Right lobe of liver (tissue), 4 donors: ENCODE results near the gene CLEC2L.

Source experiments
- POLR2A ChIP-seq: fragments of 450-650 bp; IDR thresholded peaks from one replicate; pipeline ENCODE4 v1.6.1; 2017; ENCODE audit warnings: antibody characterized with exemption, mild to moderate bottlenecking
- TF ChIP-seq, protein P1 (sequence below), 4 donors: fragments of 200-600 bp in 3 of 4; fragments of 450-650 bp in 1 of 4; IDR thresholded peaks; one replicate each; pipeline versions ENCODE4 v1.5.1 to v1.8.0; 2016 to 2022; ENCODE audit warnings: antibody characterized with exemption in 4 of 4, mild to moderate bottlenecking in 2 of 4
- donor health status: DM: no; HTN: no; CAD: no.
- donor health status: DM: no; HTN: no; CAD: no.
- donor health status: DM: no; HTN: yes; CAD: no.

DNA sequence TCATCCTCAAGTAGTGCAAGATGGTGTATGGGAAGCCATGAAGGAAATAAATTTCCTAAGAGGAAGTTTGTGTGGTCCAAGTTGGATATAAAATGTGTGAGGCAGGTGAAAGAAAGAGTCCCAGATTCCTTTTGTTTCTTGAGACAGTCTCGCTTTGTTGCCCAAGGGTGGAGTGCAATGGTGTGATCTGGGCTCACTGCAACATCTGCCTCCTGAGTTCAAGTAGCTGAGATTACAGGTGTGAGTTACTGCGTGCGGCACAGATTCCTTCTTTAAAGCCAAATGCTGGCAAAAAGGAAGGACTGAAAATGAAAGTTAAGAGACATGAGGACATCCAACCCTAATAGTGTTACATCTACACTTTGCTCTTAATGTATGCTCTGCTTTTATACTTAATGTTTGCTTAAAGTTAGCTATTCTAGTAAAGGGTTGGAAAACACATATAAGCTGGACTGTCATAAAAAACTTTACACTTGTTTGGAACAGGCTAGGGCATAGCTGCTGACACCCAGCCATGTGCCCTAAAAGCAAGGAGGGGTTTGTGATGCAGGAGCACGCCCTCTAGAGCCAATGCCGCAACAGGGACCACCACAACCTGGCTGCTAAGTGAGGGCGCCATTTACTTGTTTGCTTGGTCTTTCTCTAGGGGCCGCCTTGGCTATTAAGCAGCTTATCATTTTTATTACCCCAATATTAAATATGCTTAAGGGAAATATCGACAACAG is 34.5 kb downstream of the CLEC2L start:
- TF ChIP-seq, protein P1, sequence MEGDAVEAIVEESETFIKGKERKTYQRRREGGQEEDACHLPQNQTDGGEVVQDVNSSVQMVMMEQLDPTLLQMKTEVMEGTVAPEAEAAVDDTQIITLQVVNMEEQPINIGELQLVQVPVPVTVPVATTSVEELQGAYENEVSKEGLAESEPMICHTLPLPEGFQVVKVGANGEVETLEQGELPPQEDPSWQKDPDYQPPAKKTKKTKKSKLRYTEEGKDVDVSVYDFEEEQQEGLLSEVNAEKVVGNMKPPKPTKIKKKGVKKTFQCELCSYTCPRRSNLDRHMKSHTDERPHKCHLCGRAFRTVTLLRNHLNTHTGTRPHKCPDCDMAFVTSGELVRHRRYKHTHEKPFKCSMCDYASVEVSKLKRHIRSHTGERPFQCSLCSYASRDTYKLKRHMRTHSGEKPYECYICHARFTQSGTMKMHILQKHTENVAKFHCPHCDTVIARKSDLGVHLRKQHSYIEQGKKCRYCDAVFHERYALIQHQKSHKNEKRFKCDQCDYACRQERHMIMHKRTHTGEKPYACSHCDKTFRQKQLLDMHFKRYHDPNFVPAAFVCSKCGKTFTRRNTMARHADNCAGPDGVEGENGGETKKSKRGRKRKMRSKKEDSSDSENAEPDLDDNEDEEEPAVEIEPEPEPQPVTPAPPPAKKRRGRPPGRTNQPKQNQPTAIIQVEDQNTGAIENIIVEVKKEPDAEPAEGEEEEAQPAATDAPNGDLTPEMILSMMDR (IDR thresholded peaks at IDR 0.05): no peak
- TF ChIP-seq POLR2A: no peak
